Thyroid gland (tissue), 4 donors: ENCODE results near the gene NPAS2.

Experiments used
- POLR2A ChIP-seq, 2 donors: fragments of 450-650 bp; IDR thresholded peaks; one replicate each; pipeline ENCODE4 v1.6.1; 2017; ENCODE audit warnings: antibody characterized with exemption in 2 of 2, mild to moderate bottlenecking in 2 of 2, moderate library complexity in 1 of 2
- TF ChIP-seq, protein P1 (sequence below), 6 experiments: fragments of 200-600 bp in 3 of 6; fragments of 450-650 bp in 3 of 6; sonication (generic) in 3 of 6; IDR thresholded peaks; one replicate each; pipeline ENCODE4 v1.5.1; 2016 to 2019; ENCODE audit warnings: antibody characterized with exemption in 6 of 6, mild to moderate bottlenecking in 2 of 6, inconsistent platforms in 1 of 6, moderate library complexity in 1 of 6

DNA sequence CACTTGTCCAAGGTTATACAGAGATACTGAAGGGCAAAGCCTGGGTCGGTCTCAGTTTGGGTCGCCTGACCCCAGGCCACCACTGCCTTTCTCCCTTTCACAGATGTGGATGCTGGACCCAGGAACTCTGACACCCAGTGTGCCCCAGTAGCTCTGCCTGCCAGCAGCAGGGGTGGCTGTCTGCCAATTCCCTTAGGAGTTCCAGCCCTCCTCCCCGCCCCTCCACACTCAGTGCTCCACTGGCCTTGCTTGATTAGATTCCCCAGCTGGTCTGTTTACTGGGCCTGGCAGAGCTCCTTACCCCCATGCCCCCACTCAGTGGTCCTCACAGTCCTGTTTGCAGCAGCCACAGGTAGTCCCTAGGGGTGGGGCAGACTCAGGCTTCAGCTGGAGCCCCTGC is 75.5 kb downstream of the NPAS2 start:
- no peak for TF ChIP-seq POLR2A (IDR thresholded peaks at IDR 0.05)
- TF ChIP-seq, protein P1, sequence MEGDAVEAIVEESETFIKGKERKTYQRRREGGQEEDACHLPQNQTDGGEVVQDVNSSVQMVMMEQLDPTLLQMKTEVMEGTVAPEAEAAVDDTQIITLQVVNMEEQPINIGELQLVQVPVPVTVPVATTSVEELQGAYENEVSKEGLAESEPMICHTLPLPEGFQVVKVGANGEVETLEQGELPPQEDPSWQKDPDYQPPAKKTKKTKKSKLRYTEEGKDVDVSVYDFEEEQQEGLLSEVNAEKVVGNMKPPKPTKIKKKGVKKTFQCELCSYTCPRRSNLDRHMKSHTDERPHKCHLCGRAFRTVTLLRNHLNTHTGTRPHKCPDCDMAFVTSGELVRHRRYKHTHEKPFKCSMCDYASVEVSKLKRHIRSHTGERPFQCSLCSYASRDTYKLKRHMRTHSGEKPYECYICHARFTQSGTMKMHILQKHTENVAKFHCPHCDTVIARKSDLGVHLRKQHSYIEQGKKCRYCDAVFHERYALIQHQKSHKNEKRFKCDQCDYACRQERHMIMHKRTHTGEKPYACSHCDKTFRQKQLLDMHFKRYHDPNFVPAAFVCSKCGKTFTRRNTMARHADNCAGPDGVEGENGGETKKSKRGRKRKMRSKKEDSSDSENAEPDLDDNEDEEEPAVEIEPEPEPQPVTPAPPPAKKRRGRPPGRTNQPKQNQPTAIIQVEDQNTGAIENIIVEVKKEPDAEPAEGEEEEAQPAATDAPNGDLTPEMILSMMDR (IDR thresholded peaks at IDR 0.05): no peak
